ENCODE data around the gene TNFRSF6B.
A peak's percentile ranks its signal among the peaks of the same experiment; 100 is the strongest.

TNFRSF6B gene

GRCh38 chr20:63686492-63687321 lies 9.7 kb upstream of the TNFRSF6B start:
- DNase-seq, result no peak

- no peak for DNase-seq
These were observed 8.9 kb upstream of the TNFRSF6B start for GRCh38 chr20:63687419-63688178.

- no peak for DNase-seq
These were observed 8.0 kb upstream of the TNFRSF6B start for GRCh38 chr20:63688228-63689045.

GRCh38 chr20:63689046-63690002 lies 7.1 kb upstream of the TNFRSF6B start:
- no peak for DNase-seq

GRCh38 chr20:63690003-63690897 lies 6.2 kb upstream of the TNFRSF6B start:
- no peak for DNase-seq

- no peak for DNase-seq
These were observed 5.3 kb upstream of the TNFRSF6B start for GRCh38 chr20:63690898-63691710.

- no peak for DNase-seq
These were observed 4.6 kb upstream of the TNFRSF6B start for GRCh38 chr20:63691711-63692435.

- DNase-seq, result peak in 1 of 2 experiments; percentile 57
These were observed 3.9 kb upstream of the TNFRSF6B start for GRCh38 chr20:63692436-63693082.

- no peak for DNase-seq
These were observed 3.2 kb upstream of the TNFRSF6B start for GRCh38 chr20:63693083-63693732.

- DNase-seq, result no peak
These were observed 2.5 kb upstream of the TNFRSF6B start for GRCh38 chr20:63693733-63694583.

GRCh38 chr20:63694584-63695423 lies 1.6 kb upstream of the TNFRSF6B start:
- no peak for DNase-seq

- no peak for DNase-seq
These were observed 787 bp upstream of the TNFRSF6B start for GRCh38 chr20:63695424-63696305.

GRCh38 chr20:63696306-63696627 lies 185 bp upstream of the TNFRSF6B start:
- DNase-seq, result no peak

- DNase-seq, result no peak
These were observed 960 bp downstream of the TNFRSF6B start for GRCh38 chr20:63697357-63697867.

- DNase-seq, result no peak
These were observed 1.6 kb downstream of the TNFRSF6B start for GRCh38 chr20:63697868-63698545.

Data from NCI-H1930 (cell line).